Natural killer cell treated with Interleukin-12 subunit alpha and Interleukin-12 subunit beta and Interleukin-15 and Interleukin-18, amount 100 ng/mL, for 72 hours (primary cell): ENCODE measurements around the gene STARD5. TPM values are rescaled to one million over a fixed set of nuclear protein-coding genes. Genes with fewer than 3 reads are reported as not detected.

Experiments used
- ATAC-seq, 2 donors: fragments of 150-1000 bp; cut with Tn5 transposase in 1 of 2; sonication (Bioruptor Pico), chemical (Tn5 transposase) in 1 of 2; 2 replicates each; pipeline ENCODE4 v1.10.0; 2021
- DNase-seq: peaks from one replicate; pipeline ENCODE4 v3.0.0; 2022; ENCODE audit warnings: low spot score
- H3K27ac Mint-ChIP-seq, 2 donors: 1 replicate in 1 of 2; 2 replicates in 1 of 2; pipeline ENCODE4 v1.8.0; 2022; ENCODE audit warnings: mixed read lengths in 2 of 2, mild to moderate bottlenecking in 1 of 2, moderate library complexity in 1 of 2
- H3K27me3 Mint-ChIP-seq, 2 donors: 1 replicate in 1 of 2; 2 replicates in 1 of 2; pipeline ENCODE4 v1.8.0; 2022; ENCODE audit warnings: mixed read lengths in 2 of 2
- H3K36me3 Mint-ChIP-seq: one replicate; pipeline ENCODE4 v1.8.0; 2022; ENCODE audit warnings: mixed read lengths
- H3K4me1 Mint-ChIP-seq, 2 donors: 1 replicate in 1 of 2; 2 replicates in 1 of 2; pipeline ENCODE4 v1.8.0; 2022; ENCODE audit warnings: low read depth in 2 of 2, mixed read lengths in 2 of 2, mild to moderate bottlenecking in 1 of 2
- H3K4me3 Mint-ChIP-seq: one replicate; pipeline ENCODE4 v1.8.0; 2022; ENCODE audit warnings: mixed read lengths
- H3K9me3 Mint-ChIP-seq: 2 replicates; pipeline ENCODE4 v1.8.0; 2022; ENCODE audit warnings: mixed read lengths
- total RNA-seq, 2 donors: library from RNA; stranded (reverse); gene quantifications; one replicate each; pipeline ENCODE4 v1.2.3, GENCODE V29; 2022

The STARD5 gene
- total RNA-seq, 2 donors from 2014 or later: 6.2 to 7.8 TPM

DNA sequence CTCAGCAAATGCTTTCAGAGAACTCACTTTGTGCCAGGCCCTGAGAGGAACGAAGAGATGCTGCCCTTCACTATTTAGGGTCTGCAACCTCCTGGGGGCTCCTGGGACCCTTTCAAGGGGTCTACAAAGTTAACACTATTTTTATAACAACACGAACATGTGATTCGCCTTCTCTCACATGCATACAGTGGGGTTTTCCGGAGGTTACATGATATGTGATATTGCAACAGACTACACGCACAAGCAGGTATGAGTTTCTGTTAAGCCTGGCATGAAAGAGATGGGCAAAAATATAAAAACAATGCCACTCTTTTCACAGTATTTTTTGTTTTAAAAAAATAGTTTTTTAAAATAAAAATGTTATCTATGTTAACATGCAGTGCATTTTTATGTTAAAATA lies 10.3 kb downstream of the STARD5 start:
- H3K27me3 Mint-ChIP-seq: no peaks in the 10 kb centered on the region
- DNase-seq (no peak), ATAC-seq (no peak)
- H3K4me1 Mint-ChIP-seq: peaks cover 52 to 58% of the 10 kb centered on the region in 2 donors
- peaks cover 22% of the 10 kb centered on the region for H3K36me3 Mint-ChIP-seq
- no peaks in the 10 kb centered on the region for H3K9me3 Mint-ChIP-seq
- no peak overlapping the region for H3K4me3 Mint-ChIP-seq
- H3K27ac Mint-ChIP-seq: peak overlapping the region; percentile 16 to 21

DNA sequence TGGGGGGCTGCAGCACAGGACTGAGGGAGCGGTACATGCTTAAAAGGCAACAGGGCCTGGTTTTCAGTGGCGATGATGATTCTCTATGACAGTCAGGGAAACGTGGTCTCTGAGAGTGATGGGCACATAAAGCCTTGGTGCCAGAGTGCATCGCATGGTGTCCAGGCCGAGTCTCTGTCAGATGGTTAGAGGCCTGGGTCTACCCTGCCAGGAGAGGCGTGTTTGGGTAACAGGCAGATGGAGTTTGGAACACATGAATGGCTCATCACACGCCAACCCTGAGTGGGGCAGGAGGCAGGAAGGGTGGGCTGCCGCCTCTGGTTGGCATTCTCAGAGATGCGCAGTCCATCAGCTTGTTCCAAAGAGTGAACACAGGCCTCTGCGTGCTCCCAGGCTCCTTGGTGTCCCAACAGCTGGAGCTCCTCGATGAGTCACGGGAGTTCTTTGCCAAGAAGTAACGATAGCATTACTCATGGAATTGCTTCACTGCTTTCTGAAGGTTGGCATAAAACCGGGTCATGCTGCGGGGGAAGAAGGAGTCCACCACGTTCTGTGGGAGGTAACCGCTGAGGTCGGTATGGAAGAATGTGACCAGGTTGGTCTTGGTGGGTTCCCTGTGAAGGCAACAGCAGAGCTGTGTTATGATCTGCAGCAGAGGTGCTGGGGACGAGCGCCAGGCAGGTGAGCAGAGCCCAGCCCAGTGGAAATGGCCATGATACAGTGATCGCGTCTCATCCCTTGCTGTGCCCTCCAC lies 11.0 kb downstream of the STARD5 start:
- DNase-seq (no peak), ATAC-seq (no peak)
- Mint-ChIP-seq H3K27me3 (no peaks in the 10 kb centered on the region), H3K27ac (peak overlapping the region; percentile 45 to 57), H3K9me3 (no peaks in the 10 kb centered on the region), H3K4me3 (no peak overlapping the region), H3K36me3 (peaks cover 17% of the 10 kb centered on the region), H3K4me1 (peaks cover 49 to 53% of the 10 kb centered on the region in 2 donors)

DNA sequence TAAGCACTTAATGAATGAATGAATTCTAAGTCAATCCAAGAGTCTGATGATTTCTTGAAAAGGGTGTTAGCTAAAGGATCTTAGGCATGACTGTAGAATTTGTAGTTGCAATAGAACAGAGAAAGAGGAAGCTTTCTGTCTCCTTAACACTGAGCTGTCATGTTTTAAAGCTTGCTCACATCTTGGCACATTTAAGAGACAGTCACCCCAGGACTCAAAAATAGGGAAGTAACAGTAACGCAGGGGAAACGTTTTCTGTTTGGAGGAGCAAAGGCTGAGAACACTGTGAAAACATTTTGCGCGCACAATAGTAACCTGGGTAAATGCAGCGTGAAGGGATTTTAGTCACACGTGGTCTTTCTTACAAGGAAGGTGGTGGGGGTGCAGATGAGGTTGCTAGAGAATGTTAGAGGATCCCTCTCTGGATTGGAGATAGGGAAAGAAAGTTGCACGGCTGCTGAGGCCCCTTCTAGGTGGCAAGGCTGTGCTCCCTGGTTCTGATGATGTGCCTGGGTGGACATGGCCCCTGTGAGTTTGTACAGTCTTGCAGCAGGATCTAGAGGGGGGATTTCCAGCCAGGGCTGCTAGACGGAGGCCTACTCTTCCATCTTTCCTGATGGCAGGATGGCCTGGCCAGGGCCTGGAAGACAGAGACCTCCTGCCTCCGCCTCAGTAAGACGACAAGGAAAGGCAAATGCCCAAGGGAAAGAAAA lies 12.0 kb downstream of the STARD5 start:
- Mint-ChIP-seq H3K27ac (peak overlapping the region; percentile 45 to 57), H3K4me3 (no peak overlapping the region), H3K4me1 (peaks cover 53 to 56% of the 10 kb centered on the region in 2 donors), H3K9me3 (no peaks in the 10 kb centered on the region), H3K27me3 (no peaks in the 10 kb centered on the region), H3K36me3 (peaks cover 17% of the 10 kb centered on the region)
- ATAC-seq (no peak), DNase-seq (no peak)

DNA sequence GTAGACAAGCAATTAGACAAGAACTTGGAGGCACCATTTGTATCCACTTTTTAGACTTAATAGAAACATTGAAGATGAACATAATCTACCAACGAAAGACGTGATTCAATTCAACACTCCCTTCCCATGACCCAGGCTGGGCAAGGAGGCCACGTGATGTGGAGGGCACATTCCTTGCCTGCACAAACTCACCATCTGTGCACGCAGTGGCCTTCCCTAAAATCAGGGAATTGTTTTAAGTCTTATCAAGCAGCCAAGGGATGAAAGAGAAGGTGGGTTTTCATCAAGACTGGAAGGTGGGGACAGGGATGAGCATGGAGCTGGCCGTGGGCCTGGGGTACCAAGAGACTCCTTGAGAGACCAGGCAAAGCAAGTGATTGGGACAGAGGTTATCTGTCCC lies 13.5 kb downstream of the STARD5 start:
- no peaks in the 10 kb centered on the region for H3K9me3 Mint-ChIP-seq
- no peak overlapping the region for H3K4me3 Mint-ChIP-seq
- peaks cover 44 to 56% of the 10 kb centered on the region in 2 donors for H3K4me1 Mint-ChIP-seq
- DNase-seq (no peak), ATAC-seq (no peak)
- peak overlapping the region; percentile 45 to 57 for H3K27ac Mint-ChIP-seq
- no peaks in the 10 kb centered on the region for H3K27me3 Mint-ChIP-seq
- H3K36me3 Mint-ChIP-seq: peaks cover 13% of the 10 kb centered on the region

- H3K4me3 Mint-ChIP-seq: no peak overlapping the region
- peak overlapping the region; percentile 45 to 57 for H3K27ac Mint-ChIP-seq
- H3K36me3 Mint-ChIP-seq: peaks cover 13% of the 10 kb centered on the region
- no peaks in the 10 kb centered on the region for H3K9me3 Mint-ChIP-seq
- no peaks in the 10 kb centered on the region for H3K27me3 Mint-ChIP-seq
- DNase-seq (no peak), ATAC-seq (no peak)
- peaks cover 40 to 52% of the 10 kb centered on the region in 2 donors for H3K4me1 Mint-ChIP-seq
Observed at GRCh38 chr15:81309647-81310450, 14.1 kb downstream of the STARD5 start.

DNA sequence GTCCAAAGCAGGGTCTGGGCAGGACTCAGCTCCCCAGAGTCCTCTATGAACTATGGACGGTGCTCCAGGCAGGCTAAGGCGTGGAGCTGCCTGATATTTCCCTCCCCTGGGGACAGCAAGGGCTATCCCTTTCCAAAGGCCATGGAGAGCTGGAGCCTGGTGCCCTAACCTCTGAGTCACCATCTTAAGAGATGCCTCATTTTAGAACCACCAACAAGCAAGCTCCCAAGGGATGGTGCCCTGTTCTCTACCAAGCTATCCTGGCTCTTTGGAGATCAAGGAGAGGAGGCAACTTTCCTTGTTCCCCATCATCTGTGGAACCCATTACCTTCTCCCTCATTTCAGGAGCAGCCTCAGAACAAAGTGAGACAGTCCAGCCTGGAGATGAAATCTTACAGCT lies 15.7 kb downstream of the STARD5 start:
- Mint-ChIP-seq H3K4me3 (no peak overlapping the region), H3K27me3 (no peaks in the 10 kb centered on the region), H3K27ac (peak overlapping the region in 1 of 2 donors; percentile 96), H3K36me3 (peaks cover 29% of the 10 kb centered on the region), H3K9me3 (no peaks in the 10 kb centered on the region), H3K4me1 (peaks cover 50 to 64% of the 10 kb centered on the region in 2 donors)
- ATAC-seq: no peak
- DNase-seq: no peak

DNA sequence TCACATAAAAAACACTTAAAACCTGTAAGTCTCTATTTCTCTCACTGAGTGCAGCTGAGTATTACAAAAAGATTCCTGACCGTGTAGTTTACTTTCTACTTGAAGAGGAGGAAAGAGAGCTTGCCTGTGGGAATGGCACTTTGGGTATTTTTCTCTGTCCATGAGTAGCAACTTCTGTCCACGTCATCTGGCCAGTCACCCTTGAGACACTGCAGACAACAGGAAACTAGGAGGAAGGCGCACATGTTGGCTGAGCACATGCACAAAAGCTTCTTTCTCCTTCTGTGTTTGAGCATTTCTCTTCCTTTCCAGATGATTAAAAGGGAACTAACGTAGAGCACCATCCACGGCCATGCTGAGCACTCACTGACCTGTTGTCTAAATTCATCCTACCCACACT lies 19.7 kb downstream of the STARD5 start:
- DNase-seq: no peak
- H3K27me3 Mint-ChIP-seq: no peaks in the 10 kb centered on the region
- no peaks in the 10 kb centered on the region for H3K9me3 Mint-ChIP-seq
- peak overlapping the region; percentile 96 to 99 for H3K27ac Mint-ChIP-seq
- peak overlapping the region; percentile 96 for H3K4me3 Mint-ChIP-seq
- ATAC-seq: no peak
- H3K36me3 Mint-ChIP-seq: peaks cover 32% of the 10 kb centered on the region
- peaks cover 60 to 74% of the 10 kb centered on the region in 2 donors for H3K4me1 Mint-ChIP-seq

GRCh38 chr15:81303244-81304225 lies 20.4 kb downstream of the STARD5 start:
- Mint-ChIP-seq H3K27ac (peak overlapping the region; percentile 96 to 99), H3K9me3 (no peaks in the 10 kb centered on the region), H3K4me1 (peaks cover 64 to 77% of the 10 kb centered on the region in 2 donors), H3K27me3 (no peaks in the 10 kb centered on the region), H3K36me3 (peaks cover 30% of the 10 kb centered on the region), H3K4me3 (peak overlapping the region; percentile 96)
- ATAC-seq (no peak), DNase-seq (no peak)

DNA sequence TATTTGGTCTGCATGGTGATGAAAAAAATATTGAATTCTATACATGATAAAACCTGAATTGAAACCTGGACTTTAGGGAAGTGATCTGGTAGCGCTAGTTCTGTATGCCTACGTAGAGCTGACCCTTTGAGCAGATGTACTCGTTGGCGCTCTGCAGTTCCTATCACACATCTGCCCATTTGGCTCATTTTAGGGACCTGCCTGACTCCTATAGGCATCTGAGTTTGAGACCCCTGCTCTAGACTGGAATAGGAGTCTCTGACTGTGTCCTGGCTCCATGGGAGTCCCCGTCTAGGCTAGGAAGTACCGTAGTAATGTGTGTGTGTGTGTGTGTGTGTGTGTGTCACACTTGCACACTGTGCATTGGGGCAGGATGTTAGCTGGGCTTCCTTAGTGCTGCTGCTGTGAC lies 21.2 kb downstream of the STARD5 start:
- no peak for ATAC-seq
- no peaks in the 10 kb centered on the region for H3K27me3 Mint-ChIP-seq
- peaks cover 72 to 84% of the 10 kb centered on the region in 2 donors for H3K4me1 Mint-ChIP-seq

DNA sequence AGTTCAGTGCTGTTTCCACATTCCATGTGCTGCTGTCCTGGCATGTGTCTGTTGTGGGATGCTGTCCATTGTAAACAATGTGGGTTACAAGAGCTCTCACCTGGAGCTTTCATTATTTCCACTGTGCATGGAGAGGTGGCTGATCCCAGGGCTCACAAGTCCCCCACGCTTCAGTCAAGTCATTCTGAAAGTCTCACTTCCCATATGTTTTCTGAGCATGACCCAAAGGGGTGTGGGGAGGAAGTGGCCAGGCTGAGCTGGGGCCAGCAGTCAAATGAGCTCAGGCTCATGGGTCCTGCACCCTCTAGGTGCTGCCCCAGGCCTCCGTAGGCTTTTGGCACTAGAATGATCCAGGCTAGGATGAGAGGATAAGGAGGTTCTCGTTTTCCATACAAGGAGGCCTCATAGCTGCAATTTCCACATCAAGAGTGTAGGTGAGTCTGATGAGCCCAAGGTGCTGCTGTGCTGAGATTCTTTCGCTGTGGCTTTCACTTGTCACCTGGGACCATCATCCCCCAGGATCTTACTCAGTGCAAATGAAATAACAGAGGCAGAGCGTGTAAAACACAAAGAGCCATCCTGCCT lies 22.0 kb downstream of the STARD5 start:
- Mint-ChIP-seq H3K27ac (peak overlapping the region; percentile 96 to 99), H3K27me3 (no peaks in the 10 kb centered on the region), H3K36me3 (peaks cover 30% of the 10 kb centered on the region), H3K4me1 (peaks cover 80 to 84% of the 10 kb centered on the region in 2 donors), H3K9me3 (no peaks in the 10 kb centered on the region), H3K4me3 (peak overlapping the region; percentile 96)
- peak; percentile 89 to 90 for ATAC-seq
- peak; percentile 78 for DNase-seq

More for the DNA sequence above, 21.2 kb downstream of the STARD5 start:
- no peak for DNase-seq
- Mint-ChIP-seq H3K36me3 (peaks cover 30% of the 10 kb centered on the region), H3K4me3 (peak overlapping the region; percentile 96), H3K27ac (peak overlapping the region; percentile 96 to 99), H3K9me3 (no peaks in the 10 kb centered on the region)

- peaks cover 86% of the 10 kb centered on the region in 2 donors for H3K4me1 Mint-ChIP-seq
- peak overlapping the region; percentile 96 to 99 for H3K27ac Mint-ChIP-seq
- peak overlapping the region; percentile 96 for H3K4me3 Mint-ChIP-seq
- H3K27me3 Mint-ChIP-seq: no peaks in the 10 kb centered on the region
- DNase-seq (no peak), ATAC-seq (no peak)
- H3K9me3 Mint-ChIP-seq: no peaks in the 10 kb centered on the region
- peaks cover 30% of the 10 kb centered on the region for H3K36me3 Mint-ChIP-seq
Observed at GRCh38 chr15:81301385-81301784, 22.6 kb downstream of the STARD5 start.

DNA sequence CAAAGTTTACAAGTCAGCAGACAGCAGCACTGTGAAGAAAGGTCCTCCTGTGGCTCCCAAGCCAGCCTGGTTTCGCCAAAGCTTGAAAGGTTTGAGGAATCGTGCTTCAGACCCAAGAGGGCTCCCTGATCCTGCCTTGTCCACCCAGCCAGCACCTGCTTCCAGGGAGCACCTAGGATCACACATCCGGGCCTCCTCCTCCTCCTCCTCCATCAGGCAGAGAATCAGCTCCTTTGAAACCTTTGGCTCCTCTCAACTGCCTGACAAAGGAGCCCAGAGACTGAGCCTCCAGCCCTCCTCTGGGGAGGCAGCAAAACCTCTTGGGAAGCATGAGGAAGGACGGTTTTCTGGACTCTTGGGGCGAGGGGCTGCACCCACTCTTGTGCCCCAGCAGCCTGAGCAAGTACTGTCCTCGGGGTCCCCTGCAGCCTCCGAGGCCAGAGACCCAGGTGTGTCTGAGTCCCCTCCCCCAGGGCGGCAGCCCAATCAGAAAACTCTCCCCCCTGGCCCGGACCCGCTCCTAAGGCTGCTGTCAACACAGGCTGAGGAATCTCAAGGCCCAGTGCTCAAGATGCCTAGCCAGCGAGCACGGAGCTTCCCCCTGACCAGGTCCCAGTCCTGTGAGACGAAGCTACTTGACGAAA lies 24.2 kb downstream of the STARD5 start:
- ATAC-seq: no peak
- Mint-ChIP-seq H3K4me3 (peak overlapping the region; percentile 96), H3K9me3 (no peaks in the 10 kb centered on the region), H3K27me3 (no peaks in the 10 kb centered on the region), H3K27ac (peak overlapping the region; percentile 96 to 99), H3K4me1 (peaks cover 91 to 98% of the 10 kb centered on the region in 2 donors), H3K36me3 (peaks cover 34% of the 10 kb centered on the region)
- DNase-seq: peak; percentile 38
